ENCODE data around the gene MBD3L2.
"Not testable (repeated sequence)": the region's sequence is repeated elsewhere in the genome, so short reads cannot be mapped to it uniquely, and the experiment has no call there.

The MBD3L2 gene

GRCh38 chr19:7049021-7049420 lies at the start of gene MBD3L2:
TSS of gene MBD3L2 (plus strand) at chr19:7049321. CDS start at chr19:7049374, 53 bp downstream.
- not testable (repeated sequence) for DNase-seq

- DNase-seq: no peak
These were observed 49.2 kb upstream of the MBD3L2 start for GRCh38 chr19:6999933-7000332.

GRCh38 chr19:7000333-7000732 lies 48.8 kb upstream of the MBD3L2 start:
- no peak for DNase-seq

DNA sequence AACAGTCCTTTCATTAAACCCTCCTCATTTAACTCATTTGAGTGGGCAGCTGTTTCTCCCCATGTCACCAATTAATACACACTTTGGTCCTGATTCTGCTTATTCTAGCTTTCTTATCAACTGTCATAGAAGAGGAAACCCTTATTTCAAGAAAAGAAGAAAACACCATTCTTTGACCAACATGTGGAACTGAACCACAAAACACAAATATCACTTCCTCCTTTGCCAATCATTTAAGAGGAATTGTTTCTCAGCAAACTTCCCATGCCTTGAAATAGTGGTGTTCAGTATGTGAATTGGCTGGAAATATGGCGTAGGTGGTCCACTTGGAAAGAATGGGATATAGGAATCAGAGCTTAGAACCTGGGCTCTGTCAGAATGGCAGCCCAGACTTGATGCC lies 48.3 kb upstream of the MBD3L2 start:
- no peak for DNase-seq

DNA sequence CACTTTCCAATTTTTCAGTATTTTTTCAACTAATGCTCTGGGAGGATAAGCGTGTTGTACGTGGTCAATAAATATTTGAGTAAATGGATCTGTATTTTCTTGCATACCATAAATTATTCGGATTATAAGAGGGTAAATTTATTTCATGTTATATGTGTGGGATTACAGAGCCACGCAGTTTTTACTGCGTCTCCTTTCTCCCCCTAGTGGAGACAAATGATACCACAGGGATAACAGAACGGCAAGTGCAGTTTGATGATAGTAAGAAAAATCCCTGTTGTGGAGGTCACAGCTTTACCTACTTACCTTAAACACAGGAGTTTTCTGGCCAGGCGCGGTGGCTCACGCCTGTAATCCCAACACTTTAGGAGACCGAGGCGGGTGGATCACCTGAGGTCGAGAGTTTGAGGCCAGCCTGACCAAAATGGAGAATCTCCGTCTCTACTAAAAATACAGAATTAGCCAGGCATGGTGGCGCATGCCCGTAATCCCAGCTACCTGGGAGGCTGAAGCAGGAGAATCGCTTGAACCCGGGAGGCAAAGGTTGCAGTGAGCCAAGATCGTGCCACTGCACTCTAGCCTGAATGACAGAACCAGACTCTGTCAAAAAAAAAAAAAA lies 44.7 kb upstream of the MBD3L2 start:
- peak; percentile 7 for DNase-seq

- no peak for DNase-seq
These were observed 42.9 kb upstream of the MBD3L2 start for GRCh38 chr19:7006135-7006704.

DNA sequence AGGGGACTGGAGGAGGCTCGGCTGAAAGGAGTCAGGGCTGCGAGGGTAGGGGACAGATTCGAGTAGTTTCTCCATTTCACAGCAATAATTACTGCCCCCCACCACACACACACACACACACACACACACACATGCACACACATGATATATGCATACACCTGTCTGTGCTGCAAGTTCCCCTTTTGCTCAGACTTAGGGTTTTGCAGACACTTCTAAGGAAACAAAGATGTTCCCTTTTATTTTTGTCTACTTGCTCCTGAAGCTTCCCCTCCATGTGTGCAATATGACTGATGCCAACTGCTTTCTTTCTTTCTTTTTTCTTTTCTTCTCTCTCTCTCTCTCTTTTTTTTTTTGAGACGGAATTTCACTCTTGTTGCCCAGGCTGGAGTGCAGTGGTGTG lies 41.3 kb upstream of the MBD3L2 start:
- DNase-seq: no peak

GRCh38 chr19:7010722-7011593 lies 38.2 kb upstream of the MBD3L2 start:
- DNase-seq: no peak

DNA sequence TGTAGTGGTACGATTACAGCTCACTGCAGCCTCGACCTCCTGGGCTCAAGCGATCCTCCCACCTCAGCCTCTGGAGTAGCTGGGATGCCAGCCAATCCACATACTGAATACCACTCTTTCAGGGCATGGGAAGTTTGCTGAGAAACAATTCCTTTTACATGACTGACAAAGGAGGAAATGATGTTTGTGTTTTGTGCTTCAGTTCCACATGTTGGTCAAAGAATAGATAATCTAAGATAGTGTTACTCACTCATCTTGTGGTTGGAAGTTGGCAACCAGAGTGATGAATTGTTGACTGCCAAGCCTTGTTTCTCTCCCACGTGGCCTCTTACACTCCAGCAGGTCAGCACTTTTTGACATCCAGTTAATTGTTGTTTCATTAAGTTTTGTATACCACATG lies 35.4 kb upstream of the MBD3L2 start:
- DNase-seq: no peak

DNA sequence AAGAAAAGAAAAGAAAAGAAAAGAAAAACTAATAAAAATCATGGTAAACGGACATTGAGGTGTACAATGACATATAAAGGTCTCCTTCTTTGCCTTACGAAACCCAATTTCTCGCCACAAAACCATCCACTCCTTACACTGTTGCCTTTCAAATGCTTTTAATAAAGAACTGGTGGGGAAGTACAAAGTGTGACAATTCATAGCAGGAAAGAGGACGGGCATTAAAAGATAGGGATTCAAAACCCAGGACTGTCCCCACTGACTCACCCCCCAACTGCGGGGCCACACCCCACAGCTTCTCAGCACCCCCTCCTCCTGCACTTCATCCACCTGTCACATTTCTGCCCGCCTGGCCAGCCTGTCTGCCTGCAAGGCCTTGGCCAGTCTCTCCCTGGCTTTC lies 30.3 kb upstream of the MBD3L2 start:
- DNase-seq: no peak

DNA sequence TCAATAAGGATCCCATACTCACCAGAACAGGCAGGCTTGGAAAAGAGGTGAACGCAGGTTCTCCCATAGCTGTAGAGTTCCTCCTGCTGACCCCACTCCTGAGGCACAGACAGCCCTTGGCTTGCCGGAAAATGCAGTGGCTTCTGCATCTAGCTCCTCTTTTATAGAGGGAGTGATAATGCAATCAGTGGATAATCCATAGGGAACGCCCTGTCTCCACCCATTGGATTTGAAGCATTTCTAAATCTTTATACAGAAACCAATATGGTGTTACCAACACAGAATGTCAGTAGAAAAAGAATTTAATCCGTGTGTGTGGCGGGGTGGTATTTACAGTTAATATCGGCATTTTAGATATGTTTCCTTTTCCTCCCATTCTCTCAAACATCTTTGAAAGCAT lies 27.8 kb upstream of the MBD3L2 start, which contains the start of gene MBD3L2B:
Gene MBD3L2B (minus strand): TSS at position 101 of the 400 bp plus-strand sequence. CDS start 34 bp downstream, at position 67.
- DNase-seq: not testable (repeated sequence)

- not testable (repeated sequence) for DNase-seq
These were observed 20.3 kb upstream of the MBD3L2 start for GRCh38 chr19:7028790-7029189.

DNA sequence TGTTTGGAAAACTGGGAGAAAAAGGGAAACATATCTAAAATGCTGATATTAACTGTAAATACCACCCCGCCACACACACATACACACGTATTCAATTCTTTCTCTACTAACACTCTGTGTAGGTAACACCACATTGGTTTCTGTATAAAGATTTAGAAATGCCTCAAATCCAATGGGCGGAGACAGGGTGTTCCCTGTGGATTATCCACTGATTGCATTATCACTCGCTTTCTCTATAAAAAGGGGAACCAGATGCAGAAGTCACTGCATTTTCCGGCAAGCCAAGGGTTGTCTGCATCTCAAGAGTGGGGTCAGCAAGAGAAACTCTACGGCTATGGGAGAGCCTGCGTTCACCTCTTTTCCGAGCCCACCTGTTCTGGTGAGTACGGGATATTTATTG lies 18.8 kb upstream of the MBD3L2 start, which contains the start of gene MBD3L5:
Gene MBD3L5 (plus strand): TSS at position 301 of the 400 bp plus-strand sequence. CDS start 34 bp downstream, at position 335.
- DNase-seq: not testable (repeated sequence)

DNA sequence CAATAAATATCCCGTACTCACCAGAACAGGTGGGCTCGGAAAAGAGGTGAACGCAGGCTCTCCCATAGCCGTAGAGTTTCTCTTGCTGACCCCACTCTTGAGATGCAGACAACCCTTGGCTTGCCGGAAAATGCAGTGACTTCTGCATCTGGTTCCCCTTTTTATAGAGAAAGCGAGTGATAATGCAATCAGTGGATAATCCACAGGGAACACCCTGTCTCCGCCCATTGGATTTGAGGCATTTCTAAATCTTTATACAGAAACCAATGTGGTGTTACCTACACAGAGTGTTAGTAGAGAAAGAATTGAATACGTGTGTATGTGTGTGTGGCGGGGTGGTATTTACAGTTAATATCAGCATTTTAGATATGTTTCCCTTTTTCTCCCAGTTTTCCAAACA lies 9.0 kb upstream of the MBD3L2 start, which contains the start of gene MBD3L4:
Gene MBD3L4 (minus strand): TSS at position 101 of the 400 bp plus-strand sequence. CDS start 35 bp downstream, at position 66.
- DNase-seq: not testable (repeated sequence)

DNA sequence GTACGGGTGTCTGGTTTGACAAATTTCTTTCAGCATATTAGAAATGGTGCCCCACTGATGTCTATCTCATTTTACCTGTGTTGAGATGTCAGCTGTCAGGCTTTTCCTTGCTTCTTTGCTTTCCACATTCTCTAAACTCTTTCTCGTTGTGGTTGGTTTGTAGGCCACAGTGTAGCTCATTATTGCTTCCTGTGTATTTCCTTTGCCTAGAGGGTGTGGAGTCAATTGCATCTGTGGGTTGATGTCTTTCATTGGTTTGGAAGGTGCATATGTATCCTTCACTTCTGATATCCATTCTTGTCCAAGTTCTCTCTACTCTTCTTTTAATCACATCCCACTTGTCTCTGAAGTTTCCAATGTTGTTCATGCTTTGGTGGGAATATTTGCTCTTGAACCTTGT lies 7.6 kb upstream of the MBD3L2 start:
- DNase-seq: not testable (repeated sequence)

DNA sequence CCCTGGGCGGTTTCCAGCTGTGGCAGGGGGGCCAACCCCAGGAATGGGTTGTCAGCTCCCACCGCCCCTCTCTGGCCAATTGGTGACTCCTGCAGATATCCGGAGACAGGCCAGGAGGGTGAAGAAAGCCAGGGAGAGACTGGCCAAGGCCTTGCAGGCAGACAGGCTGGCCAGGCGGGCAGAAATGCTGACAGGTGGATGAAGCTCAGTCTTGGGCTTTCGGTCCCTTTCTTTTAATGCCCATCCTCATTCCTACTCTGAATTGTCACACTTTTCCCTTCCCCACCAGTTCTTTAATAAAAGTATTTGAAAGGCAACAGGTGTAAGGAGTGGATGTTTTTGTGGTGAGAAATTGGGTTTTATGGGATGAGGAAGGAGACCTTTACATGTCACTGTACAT lies 2.3 kb downstream of the MBD3L2 start:
- not testable (repeated sequence) for DNase-seq

GRCh38 chr19:7052896-7053295 lies 3.8 kb downstream of the MBD3L2 start:
- not testable (repeated sequence) for DNase-seq

DNA sequence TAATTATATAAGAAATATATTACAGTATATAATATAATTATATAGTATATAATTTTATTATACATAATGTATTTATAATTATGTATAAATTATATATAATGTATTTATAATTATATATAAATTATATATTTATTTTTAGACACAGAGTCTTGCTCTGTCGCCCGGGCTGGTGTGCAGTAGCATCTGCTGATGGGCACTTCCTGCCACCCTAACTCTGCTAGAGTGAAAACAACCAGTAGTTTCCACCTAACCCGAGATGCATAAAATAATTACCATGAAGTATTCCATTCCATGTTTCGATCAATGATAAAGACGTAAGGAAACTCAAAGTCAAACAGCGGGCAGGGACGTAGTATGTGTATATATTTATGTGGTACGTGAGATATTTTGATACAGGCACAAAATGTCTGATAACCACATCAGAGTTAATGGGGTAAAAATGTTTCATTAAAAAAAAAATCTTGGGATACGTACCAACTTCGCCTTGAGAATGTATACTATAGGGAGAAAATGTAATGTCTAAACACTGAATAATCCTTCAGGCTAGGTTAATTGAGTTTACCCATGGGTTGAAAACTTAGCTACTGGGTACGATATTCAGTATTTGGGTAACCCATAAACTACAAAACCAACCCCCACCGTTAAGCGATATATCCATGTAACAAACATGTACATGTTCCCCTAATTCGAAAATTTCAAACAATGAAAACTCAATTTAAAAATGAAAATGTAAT lies 5.7 kb downstream of the MBD3L2 start:
- DNase-seq: not testable (repeated sequence)

GRCh38 chr19:7055679-7056078 lies 6.6 kb downstream of the MBD3L2 start:
- not testable (repeated sequence) for DNase-seq

DNA sequence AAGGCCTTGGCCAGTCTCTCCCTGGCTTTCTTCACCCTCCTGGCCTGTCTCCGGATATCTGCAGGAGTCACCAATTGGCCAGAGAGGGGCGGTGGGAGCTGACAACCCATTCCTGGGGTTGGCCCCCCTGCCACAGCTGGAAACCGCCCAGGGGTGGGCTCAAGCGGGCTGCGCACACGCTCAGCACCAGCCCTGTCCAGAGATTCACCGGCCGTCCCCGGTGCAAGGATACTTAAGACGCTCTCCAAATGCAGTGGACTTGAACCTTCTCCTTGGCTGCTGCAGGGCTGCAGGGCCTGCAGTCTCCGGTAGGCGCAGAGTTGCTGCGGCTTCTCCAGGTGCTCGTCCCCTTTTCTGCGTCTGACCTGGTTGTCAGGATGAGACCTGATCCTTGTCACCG lies 7.2 kb downstream of the MBD3L2 start:
- not testable (repeated sequence) for DNase-seq

DNA sequence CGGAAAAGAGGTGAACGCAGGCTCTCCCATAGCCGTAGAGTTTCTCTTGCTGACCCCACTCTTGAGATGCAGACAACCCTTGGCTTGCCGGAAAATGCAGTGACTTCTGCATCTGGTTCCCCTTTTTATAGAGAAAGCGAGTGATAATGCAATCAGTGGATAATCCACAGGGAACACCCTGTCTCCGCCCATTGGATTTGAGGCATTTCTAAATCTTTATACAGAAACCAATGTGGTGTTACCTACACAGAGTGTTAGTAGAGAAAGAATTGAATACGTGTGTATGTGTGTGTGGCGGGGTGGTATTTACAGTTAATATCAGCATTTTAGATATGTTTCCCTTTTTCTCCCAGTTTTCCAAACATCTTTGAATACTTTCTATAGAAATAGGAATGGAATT lies 9.5 kb downstream of the MBD3L2 start, which contains the start of gene MBD3L3:
Gene MBD3L3 (minus strand): TSS at position 101 of the 400 bp plus-strand sequence. CDS start 71 bp downstream, at position 30.
- DNase-seq: not testable (repeated sequence)

DNA sequence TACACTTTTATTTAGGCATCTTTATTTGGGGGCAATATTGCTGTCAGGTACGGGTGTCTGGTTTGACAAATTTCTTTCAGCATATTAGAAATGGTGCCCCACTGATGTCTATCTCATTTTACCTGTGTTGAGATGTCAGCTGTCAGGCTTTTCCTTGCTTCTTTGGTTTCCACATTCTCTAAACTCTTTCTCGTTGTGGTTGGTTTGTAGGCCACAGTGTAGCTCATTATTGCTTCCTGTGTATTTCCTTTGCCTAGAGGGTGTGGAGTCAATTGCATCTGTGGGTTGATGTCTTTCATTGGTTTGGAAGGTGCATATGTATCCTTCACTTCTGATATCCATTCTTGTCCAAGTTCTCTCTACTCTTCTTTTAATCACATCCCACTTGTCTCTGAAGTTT lies 10.9 kb downstream of the MBD3L2 start:
- not testable (repeated sequence) for DNase-seq

Measured in NCI-H748 treated with DMSO at 0.1 percent for 48 hours (cell line).